GM23338 (cell line): ENCODE data around the gene RNFT2. TPM values are rescaled to one million over a fixed set of nuclear protein-coding genes. Genes with fewer than 3 reads are reported as not detected.

Experiments
- ATAC-seq: fragments of 200-7000 bp; cut with Tn5 transposase; 3 replicates; pipeline ENCODE4 v1.9.1; 2020
- DNase-seq: peaks from one replicate; pipeline ENCODE4 v3.0.0-alpha.2; 2015; ENCODE audit warnings: low spot score
- H2AFZ ChIP-seq: fragments of 200-600 bp; sonication (generic); 2 replicates; pipeline ENCODE4 v1.8.0; 2016; ENCODE audit warnings: antibody characterized with exemption, mild to moderate bottlenecking, moderate library complexity
- H3F3A ChIP-seq: fragments of 200-600 bp; sonication (generic); replicated peaks from 2 replicates; pipeline ENCODE4 v1.8.0; 2017; ENCODE audit warnings: antibody characterized with exemption, mixed run types, low read depth
- H3K27ac ChIP-seq: fragments of 200-600 bp; sonication (generic); 2 replicates; pipeline ENCODE4 v1.6.1; 2016; ENCODE audit warnings: low read depth
- H3K27me3 ChIP-seq: fragments of 200-600 bp; sonication (generic); 2 replicates; pipeline ENCODE4 v1.8.0; 2016; ENCODE audit warnings: mild to moderate bottlenecking, mixed run types, moderate library complexity; ENCODE audit not compliant: insufficient read depth
- H3K36me3 ChIP-seq: fragments of 200-600 bp; sonication (generic); 2 replicates; pipeline ENCODE4 v1.8.0; 2016; ENCODE audit warnings: mild to moderate bottlenecking; ENCODE audit not compliant: insufficient read depth
- H3K4me1 ChIP-seq: fragments of 200-600 bp; sonication (generic); 2 replicates; pipeline ENCODE4 v1.8.0; 2016; ENCODE audit warnings: mild to moderate bottlenecking, moderate library complexity; ENCODE audit not compliant: insufficient read depth
- H3K4me2 ChIP-seq: fragments of 200-600 bp; sonication (generic); 2 replicates; pipeline ENCODE4 v1.7.1; 2017; ENCODE audit warnings: mixed run types
- H3K4me3 ChIP-seq: fragments of 200-600 bp; sonication (generic); 2 replicates; pipeline ENCODE4 v1.6.1; 2016; ENCODE audit warnings: mixed run types
- H3K79me2 ChIP-seq: fragments of 200-600 bp; sonication (generic); replicated peaks from 2 replicates; pipeline ENCODE4 v1.8.0; 2017; ENCODE audit warnings: mild to moderate bottlenecking; ENCODE audit not compliant: insufficient read depth
- H3K9me2 ChIP-seq: fragments of 200-600 bp; sonication (generic); 2 replicates; pipeline ENCODE4 v1.8.0; 2017; ENCODE audit not compliant: insufficient read depth
- H4K20me1 ChIP-seq: fragments of 200-600 bp; sonication (generic); replicated peaks from 2 replicates; pipeline ENCODE4 v1.8.0; 2017; ENCODE audit warnings: mild to moderate bottlenecking; ENCODE audit not compliant: insufficient read depth
- H3K27ac Mint-ChIP-seq: 2 replicates; pipeline ENCODE4 v1.8.0; 2020; ENCODE audit warnings: inconsistent platforms, mild to moderate bottlenecking, moderate library complexity, mixed read lengths
- H3K27me3 Mint-ChIP-seq: 3 replicates; pipeline ENCODE4 v1.8.0; 2022; ENCODE audit warnings: low read depth, mild to moderate bottlenecking, moderate library complexity, mixed read lengths, inconsistent platforms; ENCODE audit not compliant: insufficient read depth, poor library complexity
- H3K36me3 Mint-ChIP-seq: 3 replicates; pipeline ENCODE4 v1.8.0; 2021; ENCODE audit warnings: low read depth, mild to moderate bottlenecking, inconsistent platforms, moderate library complexity, mixed read lengths
- H3K4me1 Mint-ChIP-seq: 3 replicates; pipeline ENCODE4 v1.8.0; 2020; ENCODE audit warnings: mild to moderate bottlenecking, inconsistent platforms, mixed read lengths
- H3K4me3 Mint-ChIP-seq: 3 replicates; pipeline ENCODE4 v1.8.0; 2021; ENCODE audit warnings: moderate library complexity, mild to moderate bottlenecking, inconsistent platforms, mixed read lengths
- H3K9me3 Mint-ChIP-seq: 3 replicates; pipeline ENCODE4 v1.8.0; 2020; ENCODE audit warnings: moderate library complexity, mild to moderate bottlenecking, inconsistent platforms, mixed read lengths
- EZH2 ChIP-seq: fragments of 200-600 bp; sonication (generic); IDR thresholded peaks from one replicate; pipeline ENCODE4 v1.8.0; 2017; ENCODE audit warnings: antibody characterized with exemption, mild to moderate bottlenecking, low read depth; ENCODE audit not compliant: unreplicated experiment
- polyA plus RNA-seq: library from polyadenylated mRNA; unstranded; fragments of >200 nt; fragmentation: Nextera tagmentation; extraction: Ambion mirVana; gene quantifications from 2 replicates; pipeline ENCODE4 v1.2.1, GENCODE V29; 2016
- total RNA-seq: library from RNA; depleted of rRNA; stranded (reverse); fragments of >200 nt; shearing (Covaris generic); gene quantifications from 2 replicates; pipeline ENCODE4 v1.2.3, GENCODE V29; 2014
- TF ChIP-seq, protein P1 (sequence below): fragments of 250-450 bp; sonication (Bioruptor Pico); IDR thresholded peaks from 2 replicates; pipeline ENCODE4 v1.5.0; 2020; ENCODE audit warnings: mild to moderate bottlenecking, moderate library complexity

RNFT2 gene
- total and polyA plus RNA-seq, 2 experiments from 2014 or later, result 19.3 to 22.9 TPM

DNA sequence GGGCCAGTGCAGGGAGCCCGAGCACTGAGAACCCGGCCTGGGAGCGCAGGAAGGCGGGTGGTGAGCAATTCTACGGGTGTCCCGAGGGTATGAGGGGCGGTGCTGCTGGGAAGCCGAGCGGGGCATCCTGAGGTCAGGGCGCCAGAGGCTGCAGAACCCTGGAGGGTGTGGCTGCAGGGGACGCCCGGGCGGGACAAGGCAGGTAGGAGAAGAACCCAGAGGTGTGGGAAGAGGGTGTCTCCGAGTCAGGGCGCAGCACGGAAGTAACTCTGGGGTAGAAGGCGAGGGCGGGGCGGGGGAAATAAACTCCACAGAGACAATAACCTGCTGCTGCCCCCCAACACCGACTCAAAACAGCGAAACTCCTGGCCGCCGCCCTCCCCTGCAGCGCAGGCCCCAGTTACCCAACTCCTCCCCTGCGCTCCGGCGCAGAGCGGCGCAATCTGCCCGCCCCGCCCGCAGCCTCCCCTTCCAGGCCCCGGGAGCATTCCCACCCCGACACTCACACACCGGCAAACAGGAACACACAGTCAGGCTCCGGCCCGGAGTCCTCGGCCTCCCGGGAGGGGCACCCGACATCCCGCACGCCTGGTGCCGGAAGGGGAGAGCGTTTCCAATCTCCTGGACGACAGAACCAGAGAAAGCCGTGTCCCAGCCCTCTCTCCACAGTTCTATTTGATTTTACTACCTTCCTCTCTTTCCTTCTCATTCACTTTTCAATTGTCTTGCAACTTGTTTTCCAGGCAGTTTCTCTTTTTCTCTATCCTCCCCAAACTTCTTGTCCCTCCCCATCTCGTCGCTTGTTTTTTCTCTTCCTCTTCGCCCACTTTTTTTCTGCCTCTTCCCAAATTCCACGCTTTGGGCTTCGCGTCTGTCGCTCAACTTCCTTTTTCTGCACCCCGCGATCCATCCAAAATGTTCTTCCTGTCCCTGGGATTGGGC lies 140.7 kb downstream of the RNFT2 start:
- H3K27ac Mint-ChIP-seq, result no peak overlapping the region
- no peaks in the 10 kb centered on the region for H3K9me2 ChIP-seq
- peaks cover 4% of the 10 kb centered on the region for H3K9me3 Mint-ChIP-seq
- no peak overlapping the region for H3K27ac ChIP-seq
- peaks cover 18% of the 10 kb centered on the region; the same call in 1 of the 2 replicates for H4K20me1 ChIP-seq
- H3K79me2 ChIP-seq, result 0 out of 2 replicates have a peak, but pooled peaks cover 4% of the 10 kb centered on the region
- no peaks in the 10 kb centered on the region for H3K36me3 ChIP-seq
- H3F3A ChIP-seq, result peaks cover 30% of the 10 kb centered on the region
- peak overlapping the region; percentile 96 for H2AFZ ChIP-seq
- DNase-seq, result peak; percentile 62
- peaks cover 45% of the 10 kb centered on the region for H3K4me1 ChIP-seq
- H3K36me3 Mint-ChIP-seq, result peaks cover 10% of the 10 kb centered on the region
- peak overlapping the region; percentile 97 for H3K4me2 ChIP-seq
- H3K4me3 Mint-ChIP-seq, result peak overlapping the region; percentile 77
- H3K4me3 ChIP-seq, result peak overlapping the region; percentile 78
- H3K27me3 Mint-ChIP-seq, result peaks cover 62% of the 10 kb centered on the region
- TF ChIP-seq, protein P1, sequence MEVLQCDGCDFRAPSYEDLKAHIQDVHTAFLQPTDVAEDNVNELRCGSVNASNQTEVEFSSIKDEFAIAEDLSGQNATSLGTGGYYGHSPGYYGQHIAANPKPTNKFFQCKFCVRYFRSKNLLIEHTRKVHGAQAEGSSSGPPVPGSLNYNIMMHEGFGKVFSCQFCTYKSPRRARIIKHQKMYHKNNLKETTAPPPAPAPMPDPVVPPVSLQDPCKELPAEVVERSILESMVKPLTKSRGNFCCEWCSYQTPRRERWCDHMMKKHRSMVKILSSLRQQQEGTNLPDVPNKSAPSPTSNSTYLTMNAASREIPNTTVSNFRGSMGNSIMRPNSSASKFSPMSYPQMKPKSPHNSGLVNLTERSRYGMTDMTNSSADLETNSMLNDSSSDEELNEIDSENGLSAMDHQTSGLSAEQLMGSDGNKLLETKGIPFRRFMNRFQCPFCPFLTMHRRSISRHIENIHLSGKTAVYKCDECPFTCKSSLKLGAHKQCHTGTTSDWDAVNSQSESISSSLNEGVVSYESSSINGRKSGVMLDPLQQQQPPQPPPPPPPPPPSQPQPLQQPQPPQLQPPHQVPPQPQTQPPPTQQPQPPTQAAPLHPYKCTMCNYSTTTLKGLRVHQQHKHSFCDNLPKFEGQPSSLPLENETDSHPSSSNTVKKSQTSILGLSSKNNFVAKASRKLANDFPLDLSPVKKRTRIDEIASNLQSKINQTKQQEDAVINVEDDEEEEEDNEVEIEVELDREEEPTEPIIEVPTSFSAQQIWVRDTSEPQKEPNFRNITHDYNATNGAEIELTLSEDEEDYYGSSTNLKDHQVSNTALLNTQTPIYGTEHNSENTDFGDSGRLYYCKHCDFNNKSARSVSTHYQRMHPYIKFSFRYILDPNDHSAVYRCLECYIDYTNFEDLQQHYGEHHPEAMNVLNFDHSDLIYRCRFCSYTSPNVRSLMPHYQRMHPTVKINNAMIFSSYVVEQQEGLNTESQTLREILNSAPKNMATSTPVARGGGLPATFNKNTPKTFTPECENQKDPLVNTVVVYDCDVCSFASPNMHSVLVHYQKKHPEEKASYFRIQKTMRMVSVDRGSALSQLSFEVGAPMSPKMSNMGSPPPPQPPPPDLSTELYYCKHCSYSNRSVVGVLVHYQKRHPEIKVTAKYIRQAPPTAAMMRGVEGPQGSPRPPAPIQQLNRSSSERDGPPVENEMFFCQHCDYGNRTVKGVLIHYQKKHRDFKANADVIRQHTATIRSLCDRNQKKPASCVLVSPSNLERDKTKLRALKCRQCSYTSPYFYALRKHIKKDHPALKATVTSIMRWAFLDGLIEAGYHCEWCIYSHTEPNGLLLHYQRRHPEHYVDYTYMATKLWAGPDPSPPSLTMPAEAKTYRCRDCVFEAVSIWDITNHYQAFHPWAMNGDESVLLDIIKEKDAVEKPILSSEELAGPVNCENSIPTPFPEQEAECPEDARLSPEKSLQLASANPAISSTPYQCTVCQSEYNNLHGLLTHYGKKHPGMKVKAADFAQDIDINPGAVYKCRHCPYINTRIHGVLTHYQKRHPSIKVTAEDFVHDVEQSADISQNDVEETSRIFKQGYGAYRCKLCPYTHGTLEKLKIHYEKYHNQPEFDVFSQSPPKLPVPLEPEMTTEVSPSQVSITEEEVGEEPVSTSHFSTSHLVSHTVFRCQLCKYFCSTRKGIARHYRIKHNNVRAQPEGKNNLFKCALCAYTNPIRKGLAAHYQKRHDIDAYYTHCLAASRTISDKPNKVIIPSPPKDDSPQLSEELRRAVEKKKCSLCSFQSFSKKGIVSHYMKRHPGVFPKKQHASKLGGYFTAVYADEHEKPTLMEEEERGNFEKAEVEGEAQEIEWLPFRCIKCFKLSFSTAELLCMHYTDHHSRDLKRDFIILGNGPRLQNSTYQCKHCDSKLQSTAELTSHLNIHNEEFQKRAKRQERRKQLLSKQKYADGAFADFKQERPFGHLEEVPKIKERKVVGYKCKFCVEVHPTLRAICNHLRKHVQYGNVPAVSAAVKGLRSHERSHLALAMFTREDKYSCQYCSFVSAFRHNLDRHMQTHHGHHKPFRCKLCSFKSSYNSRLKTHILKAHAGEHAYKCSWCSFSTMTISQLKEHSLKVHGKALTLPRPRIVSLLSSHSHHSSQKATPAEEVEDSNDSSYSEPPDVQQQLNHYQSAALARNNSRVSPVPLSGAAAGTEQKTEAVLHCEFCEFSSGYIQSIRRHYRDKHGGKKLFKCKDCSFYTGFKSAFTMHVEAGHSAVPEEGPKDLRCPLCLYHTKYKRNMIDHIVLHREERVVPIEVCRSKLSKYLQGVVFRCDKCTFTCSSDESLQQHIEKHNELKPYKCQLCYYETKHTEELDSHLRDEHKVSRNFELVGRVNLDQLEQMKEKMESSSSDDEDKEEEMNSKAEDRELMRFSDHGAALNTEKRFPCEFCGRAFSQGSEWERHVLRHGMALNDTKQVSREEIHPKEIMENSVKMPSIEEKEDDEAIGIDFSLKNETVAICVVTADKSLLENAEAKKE, result no peak
- TF ChIP-seq EZH2, result peak; percentile 97
- peaks cover 90% of the 10 kb centered on the region for H3K27me3 ChIP-seq
- peak; percentile 29 for ATAC-seq
- peaks cover 41% of the 10 kb centered on the region for H3K4me1 Mint-ChIP-seq
